HepG2 (cell line): Measurements from ENCODE around the gene PPP1R9B. TPM values are rescaled to one million over a fixed set of nuclear protein-coding genes. Genes with fewer than 3 reads are reported as not detected.

Experiments
- KLF9 ChIP-seq: IDR thresholded peaks from 2 replicates; pipeline ENCODE4 v1.6.1; 2016; ENCODE audit warnings: low read depth
- MXD4 ChIP-seq: IDR thresholded peaks from 2 replicates; pipeline ENCODE4 v1.6.1; 2016; ENCODE audit warnings: mild to moderate bottlenecking, missing biosample characterization, missing genetic modification reagents
- MYNN ChIP-seq: sonication (generic); formaldehyde crosslinking; IDR thresholded peaks from 2 replicates; pipeline ENCODE4 v1.4.0; 2020; ENCODE audit warnings: mild to moderate bottlenecking, low read depth, missing genetic modification reagents
- NFKB2 ChIP-seq: sonication (generic); formaldehyde crosslinking; IDR thresholded peaks from 2 replicates; pipeline ENCODE4 v1.4.0; 2020; ENCODE audit warnings: missing genetic modification reagents, borderline replicate concordance
- PBX3 ChIP-seq: sonication (generic); formaldehyde crosslinking; IDR thresholded peaks from 2 replicates; pipeline ENCODE4 v1.8.1; 2023; ENCODE audit warnings: missing genetic modification reagents, inconsistent platforms, borderline replicate concordance
- PHF20 ChIP-seq: sonication (generic); formaldehyde crosslinking; IDR thresholded peaks from 2 replicates; pipeline ENCODE4 v1.5.0; 2020; ENCODE audit warnings: mild to moderate bottlenecking, missing genetic modification reagents
- RAD51 ChIP-seq: fragments of 450-650 bp; IDR thresholded peaks from 2 replicates; pipeline ENCODE4 v1.6.1; 2016; ENCODE audit warnings: borderline replicate concordance
- RORA ChIP-seq: sonication (generic); formaldehyde crosslinking; IDR thresholded peaks from 2 replicates; pipeline ENCODE4 v1.5.0; 2020; ENCODE audit warnings: mild to moderate bottlenecking, missing genetic modification reagents, moderate library complexity
- SIN3A ChIP-seq: IDR thresholded peaks from 2 replicates; pipeline ENCODE4 v1.6.1; 2011; ENCODE audit warnings: low read depth, mild to moderate bottlenecking, control low read depth, low read length, borderline replicate concordance
- TBP ChIP-seq: sonication (generic); formaldehyde crosslinking; IDR thresholded peaks from 2 replicates; pipeline ENCODE4 v1.5.0; 2020; ENCODE audit warnings: missing genetic modification reagents
- XRCC5 ChIP-seq: fragments of 200-400 bp; formaldehyde crosslinking; optimal IDR thresholded peaks from 2 replicates; pipeline ENCODE3; 2017; ENCODE audit warnings: mild to moderate bottlenecking, low read length
- ZBTB4 ChIP-seq: sonication (generic); formaldehyde crosslinking; IDR thresholded peaks from 2 replicates; pipeline ENCODE4 v1.4.0; 2020; ENCODE audit warnings: missing genetic modification reagents, mild to moderate bottlenecking, borderline replicate concordance
- ZFY ChIP-seq: sonication (generic); formaldehyde crosslinking; IDR thresholded peaks from 2 replicates; pipeline ENCODE4 v1.4.0; 2020; ENCODE audit warnings: missing genetic modification reagents
- ZGPAT ChIP-seq: IDR thresholded peaks from 2 replicates; pipeline ENCODE4 v1.6.1; 2016; ENCODE audit warnings: mild to moderate bottlenecking
- ZIK1 ChIP-seq: sonication (generic); formaldehyde crosslinking; IDR thresholded peaks from 2 replicates; pipeline ENCODE4 v1.5.0; 2020; ENCODE audit warnings: mild to moderate bottlenecking, low read depth, missing genetic modification reagents, borderline replicate concordance
- ZNF17 ChIP-seq: sonication (generic); formaldehyde crosslinking; IDR thresholded peaks from 2 replicates; pipeline ENCODE4 v1.5.0; 2020; ENCODE audit warnings: mild to moderate bottlenecking, missing genetic modification reagents
- ZNF264 ChIP-seq: sonication (generic); formaldehyde crosslinking; IDR thresholded peaks from 2 replicates; pipeline ENCODE4 v1.4.0; 2020; ENCODE audit warnings: missing genetic modification reagents
- ZNF496 ChIP-seq: sonication (generic); formaldehyde crosslinking; IDR thresholded peaks from 2 replicates; pipeline ENCODE4 v1.8.1; 2023; ENCODE audit warnings: mild to moderate bottlenecking, moderate library complexity, missing genetic modification reagents; ENCODE audit not compliant: insufficient replicate concordance
- ZNF550 ChIP-seq: sonication (generic); formaldehyde crosslinking; IDR thresholded peaks from 2 replicates; pipeline ENCODE4 v1.4.0; 2020; ENCODE audit warnings: mild to moderate bottlenecking, missing genetic modification reagents, borderline replicate concordance
- ZNF589 ChIP-seq: sonication (generic); formaldehyde crosslinking; conservative IDR thresholded peaks from 2 replicates; pipeline ENCODE4 v1.8.0; 2022; ENCODE audit warnings: mild to moderate bottlenecking, moderate library complexity, missing genetic modification reagents
- ZNF749 ChIP-seq: sonication (generic); formaldehyde crosslinking; IDR thresholded peaks from 2 replicates; pipeline ENCODE4 v1.8.0; 2022; ENCODE audit warnings: mild to moderate bottlenecking, missing genetic modification reagents, moderate library complexity, borderline replicate concordance
- ZSCAN25 ChIP-seq: sonication (generic); formaldehyde crosslinking; IDR thresholded peaks from 2 replicates; pipeline ENCODE4 v1.8.0; 2022; ENCODE audit warnings: mild to moderate bottlenecking, missing genetic modification reagents
- polyA plus RNA-seq, 8 experiments: library from polyadenylated mRNA; depleted of rRNA in 3 of 8; stranded (reverse) in 7 of 8; unstranded in 1 of 8; fragments of >200 nt; fragmentation: Illumina TruSeq in 4 of 8; extraction: Trizol in 4 of 8; gene quantifications; 2 replicates each; pipeline versions ENCODE4 v1.2.1 to v1.2.3, GENCODE V29; 2011 to 2016; ENCODE audit warnings: low read depth in 4 of 8, missing spikeins in 1 of 8, mixed read lengths in 1 of 8; ENCODE audit not compliant: insufficient read depth in 1 of 8
- total RNA-seq, 5 experiments: library from RNA; depleted of rRNA; stranded (reverse); fragments of >200 nt; fragmentation: Illumina TruSeq; extraction: Trizol; gene quantifications; 2 replicates each; pipeline ENCODE4 v1.2.3, GENCODE V29; 2016; ENCODE audit warnings: low read depth in 1 of 5

The PPP1R9B gene
- total and polyA plus RNA-seq, 2 of the 13 experiments (the other 11 are each of a cell fraction or from before 2014, with no cell fraction given), result 9.4 to 15.8 TPM

- TF ChIP-seq ZBTB4 (CRISPR knock-in tag), result no peak; the same call in 1 of the 2 replicates
- peak; percentile 68; the same call in 1 of the 2 replicates for TF ChIP-seq MYNN (CRISPR knock-in tag)
- peak; percentile 93 for TF ChIP-seq ZGPAT (CRISPR knock-in tag)
- TF ChIP-seq ZNF264 (CRISPR knock-in tag), result peak; percentile 21; the same call in 1 of the 2 replicates
- TF ChIP-seq NFKB2 (CRISPR knock-in tag), result peak; percentile 62; the same call in 1 of the 2 replicates
- no peak for TF ChIP-seq TBP (CRISPR knock-in tag)
- peak; percentile 76; the same call in 1 of the 2 replicates for TF ChIP-seq ZNF550 (CRISPR knock-in tag)
- TF ChIP-seq ZNF589, result no peak
- no peak for TF ChIP-seq RORA (CRISPR knock-in tag)
- peak; percentile 82; the same call in 1 of the 2 replicates for TF ChIP-seq KLF9 (CRISPR knock-in tag)
- peak; percentile 89 for TF ChIP-seq RAD51
- peak; percentile 67 for TF ChIP-seq ZSCAN25 (CRISPR knock-in tag)
- TF ChIP-seq ZNF17 (CRISPR knock-in tag), result no peak
- peak; percentile 61; the same call in 1 of the 2 replicates for TF ChIP-seq SIN3A
- peak; percentile 91 for TF ChIP-seq ZFY (CRISPR knock-in tag)
- TF ChIP-seq PBX3 (CRISPR knock-in tag), result no peak
- no peak for TF ChIP-seq ZIK1 (CRISPR knock-in tag)
- TF ChIP-seq MXD4 (CRISPR knock-in tag), result peak; percentile 87
- peak; percentile 62 for TF ChIP-seq PHF20 (CRISPR knock-in tag)
- TF ChIP-seq ZNF496 (CRISPR knock-in tag), result no peak
- TF ChIP-seq XRCC5, result peak; percentile 93
- peak; percentile 70; the same call in 1 of the 2 replicates for TF ChIP-seq ZNF749 (CRISPR knock-in tag)
Observed at GRCh38 chr17:50094753-50095619, 55.5 kb downstream of the PPP1R9B start, which contains the start of gene PDK2 (continued).
